GF-D8 (cell line): Measurements from ENCODE around the gene PAX2.
"Not testable (repeated sequence)": the region's sequence is repeated elsewhere in the genome, so short reads cannot be mapped to it uniquely, and the experiment has no call there.

Source experiments
- DNase-seq: peaks from one replicate; lab custom pipeline; 2025; lab: John Stamatoyannopoulos, UW

The PAX2 gene

GRCh38 chr10:100744987-100745881, at the start of gene PAX2:
TSS of gene PAX2 (plus strand) at chr10:100745582. CDS start at chr10:100746261, 679 bp downstream.
- no peak for DNase-seq

- no peak for DNase-seq
Measured at GRCh38 chr10:100696477-100696901, 48.9 kb upstream of the PAX2 start.

- DNase-seq: no peak
Measured at GRCh38 chr10:100697070-100697469, 48.3 kb upstream of the PAX2 start.

GRCh38 chr10:100697631-100698030, 47.8 kb upstream of the PAX2 start:
- DNase-seq: no peak

- DNase-seq: not testable (repeated sequence)
Measured at GRCh38 chr10:100701704-100702103, 43.7 kb upstream of the PAX2 start.

- no peak for DNase-seq
Measured at GRCh38 chr10:100705139-100705538, 40.2 kb upstream of the PAX2 start.

GRCh38 chr10:100707261-100707848, 38.0 kb upstream of the PAX2 start:
- DNase-seq: no peak

- no peak for DNase-seq
Measured at GRCh38 chr10:100709146-100710082, 36.0 kb upstream of the PAX2 start.

- no peak for DNase-seq
Measured at GRCh38 chr10:100710151-100710871, 35.1 kb upstream of the PAX2 start.

- DNase-seq: no peak
Measured at GRCh38 chr10:100713049-100713858, 32.1 kb upstream of the PAX2 start.

- no peak for DNase-seq
Measured at GRCh38 chr10:100713859-100714565, 31.4 kb upstream of the PAX2 start.

- DNase-seq: no peak
Measured at GRCh38 chr10:100714566-100714950, 30.8 kb upstream of the PAX2 start.

GRCh38 chr10:100715101-100715444, 30.3 kb upstream of the PAX2 start:
- no peak for DNase-seq

GRCh38 chr10:100715445-100716385, 29.7 kb upstream of the PAX2 start:
- no peak for DNase-seq

- no peak for DNase-seq
Measured at GRCh38 chr10:100717166-100717565, 28.2 kb upstream of the PAX2 start.

- DNase-seq: no peak
Measured at GRCh38 chr10:100718197-100718742, 27.1 kb upstream of the PAX2 start.

- DNase-seq: no peak
Measured at GRCh38 chr10:100723180-100723579, 22.2 kb upstream of the PAX2 start.

GRCh38 chr10:100723770-100724530, 21.4 kb upstream of the PAX2 start:
- DNase-seq: no peak
